TTC549 (cell line): ENCODE data around the gene DAPL1.
"Not testable (repeated sequence)": the region's sequence is repeated elsewhere in the genome, so short reads cannot be mapped to it uniquely, and the experiment has no call there.

Experiments used
- FAIRE-seq: peaks from 2 replicates; lab custom pipeline; 2012; peaks lifted over from hg19 to GRCh38; lab: Jason Lieb, UNC

The DAPL1 gene

DNA sequence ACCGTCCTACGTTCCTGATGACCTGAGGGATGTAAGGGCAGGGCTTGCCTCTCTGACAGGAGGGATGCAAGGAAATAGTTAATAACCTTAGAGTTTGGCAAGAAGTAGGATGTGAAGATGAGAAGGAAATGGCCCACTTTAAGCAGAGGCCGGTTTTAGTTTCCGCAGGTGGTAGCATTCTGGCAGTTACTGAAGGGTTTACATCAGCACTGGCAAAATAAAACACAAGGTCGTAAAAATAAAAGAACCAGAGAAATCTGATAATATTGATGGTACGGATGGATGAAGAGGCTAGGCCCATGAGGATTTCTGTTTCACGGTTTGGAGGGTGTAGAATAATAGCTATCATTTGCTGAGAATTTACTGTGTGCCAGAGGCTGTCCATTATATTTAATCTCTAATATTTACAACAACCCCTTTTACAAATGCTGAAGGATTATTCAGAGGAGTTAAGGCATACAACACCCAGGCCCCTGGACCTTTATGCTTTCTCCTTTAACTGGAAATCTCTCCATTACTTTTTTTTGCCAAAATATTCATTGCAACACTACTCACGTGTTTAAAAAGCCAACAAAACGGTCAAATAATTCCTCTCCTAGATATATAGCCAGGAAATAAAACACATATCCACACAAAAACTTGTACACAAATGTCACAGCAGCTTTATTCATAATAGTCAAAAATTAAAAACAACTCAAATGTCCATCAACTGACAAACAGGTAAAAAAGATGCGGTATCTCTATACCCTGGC is 28.5 kb downstream of the DAPL1 start:
- no peak for FAIRE-seq

DNA sequence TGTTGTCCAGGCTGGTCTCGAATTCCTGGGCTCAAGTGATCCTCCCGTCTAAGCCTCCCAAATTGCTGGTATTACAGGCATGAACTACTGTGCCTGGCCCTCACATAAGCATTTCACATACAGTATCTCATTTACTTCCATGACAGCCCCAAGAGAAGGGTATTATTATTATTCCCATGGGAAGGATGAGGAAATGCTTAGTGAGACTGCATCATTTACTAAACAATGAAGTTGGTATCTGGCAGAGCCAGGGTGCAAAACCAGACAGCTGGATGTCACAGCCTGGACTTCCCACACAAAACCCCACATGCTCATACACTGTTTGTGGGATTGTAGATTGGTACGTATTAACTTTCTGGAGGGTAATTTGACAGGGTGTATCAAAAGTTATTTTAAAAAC is 29.9 kb downstream of the DAPL1 start:
- no peak for FAIRE-seq

DNA sequence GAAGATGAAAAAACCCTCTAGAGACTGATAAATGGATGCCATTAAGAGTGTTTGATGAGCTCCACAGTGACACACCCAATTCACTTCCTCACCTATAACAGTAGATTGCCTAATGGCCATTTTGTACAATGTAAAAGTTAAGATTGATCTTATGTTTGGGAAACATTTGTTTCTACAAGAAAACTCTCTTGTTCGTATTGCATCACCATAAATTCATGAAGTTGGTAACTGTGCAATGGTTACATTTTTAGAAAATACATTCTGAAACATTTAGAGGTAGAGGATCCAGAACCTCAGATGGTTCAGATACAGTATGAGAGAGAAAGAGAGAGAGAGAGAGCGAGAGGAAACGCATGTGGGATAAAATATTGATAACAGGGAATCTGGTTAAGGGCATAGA is 31.8 kb downstream of the DAPL1 start:
- no peak for FAIRE-seq

DNA sequence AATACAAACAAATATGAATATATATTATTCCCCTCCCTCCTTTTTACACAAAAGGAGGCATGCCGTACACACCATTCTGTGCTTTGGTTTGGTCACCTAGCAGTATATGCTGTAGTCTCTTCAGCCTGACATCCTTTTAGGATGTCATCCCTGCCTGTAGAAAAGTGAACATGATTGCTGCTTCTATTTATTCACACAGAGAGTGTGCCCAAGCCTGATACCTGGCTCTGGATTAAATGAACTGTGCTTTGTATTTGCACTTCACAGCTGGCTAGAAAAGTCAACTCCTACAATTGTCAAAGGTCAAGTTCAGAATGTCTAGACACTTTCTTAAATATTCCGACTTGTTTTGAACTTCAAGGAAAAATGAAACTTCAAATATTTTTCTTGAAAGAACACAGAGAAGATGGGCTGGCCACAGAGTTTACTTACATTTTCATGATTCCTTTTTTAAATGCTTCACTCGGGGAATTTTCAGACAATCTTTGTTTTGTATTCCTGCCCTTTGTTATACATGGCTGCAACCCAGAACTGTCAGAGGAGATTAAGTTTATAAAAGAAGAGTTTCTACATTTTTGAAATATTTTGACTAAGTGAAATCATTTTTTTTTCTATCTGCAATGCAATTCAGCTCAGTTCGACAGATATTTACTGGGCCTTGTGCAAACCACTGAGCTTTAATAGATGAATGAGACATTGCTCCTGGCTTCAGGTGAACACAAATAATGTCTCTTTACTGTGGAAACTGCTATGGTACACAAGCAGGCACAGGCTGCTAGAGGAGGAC is 33.5 kb downstream of the DAPL1 start:
- no peak for FAIRE-seq

DNA sequence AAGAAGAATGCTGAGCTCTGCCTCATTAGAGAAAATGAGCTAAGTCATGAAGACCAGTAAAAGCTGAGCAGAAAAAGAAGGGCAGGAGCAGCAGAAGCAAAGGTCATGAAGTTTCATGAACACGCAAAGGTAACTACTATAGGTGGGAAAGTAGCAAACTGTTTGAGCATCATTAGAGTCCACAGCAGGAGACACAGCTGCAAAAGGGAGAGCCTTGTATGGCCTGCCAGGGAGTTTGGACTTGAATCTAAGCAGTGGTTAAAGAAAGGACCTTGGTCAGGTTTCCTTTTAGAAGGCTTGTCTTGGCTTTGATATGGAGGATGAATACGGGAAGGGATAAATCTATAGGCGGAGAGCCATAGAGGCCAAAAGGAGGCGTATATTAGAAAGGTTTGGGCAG is 34.0 kb downstream of the DAPL1 start:
- FAIRE-seq = no peak

DNA sequence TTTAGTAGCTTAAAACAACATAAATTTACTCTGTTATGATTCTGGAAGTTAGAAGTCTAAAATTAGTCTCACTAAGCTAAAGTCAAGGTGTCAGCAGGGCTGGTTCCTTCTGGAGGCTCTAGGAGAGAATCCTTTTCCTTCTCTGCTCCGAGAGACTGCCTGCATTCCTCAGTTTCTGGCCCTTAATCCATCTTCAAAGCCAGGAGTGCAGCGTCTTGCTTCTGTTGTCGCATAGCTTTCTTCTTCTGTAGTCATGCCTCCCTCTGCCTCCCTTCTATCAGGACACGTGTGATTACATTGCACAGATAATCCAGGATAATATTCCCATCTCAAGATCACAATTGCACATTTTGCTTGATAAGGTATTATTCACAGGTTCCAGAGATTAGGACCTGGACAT is 35.1 kb downstream of the DAPL1 start:
- no peak for FAIRE-seq

DNA sequence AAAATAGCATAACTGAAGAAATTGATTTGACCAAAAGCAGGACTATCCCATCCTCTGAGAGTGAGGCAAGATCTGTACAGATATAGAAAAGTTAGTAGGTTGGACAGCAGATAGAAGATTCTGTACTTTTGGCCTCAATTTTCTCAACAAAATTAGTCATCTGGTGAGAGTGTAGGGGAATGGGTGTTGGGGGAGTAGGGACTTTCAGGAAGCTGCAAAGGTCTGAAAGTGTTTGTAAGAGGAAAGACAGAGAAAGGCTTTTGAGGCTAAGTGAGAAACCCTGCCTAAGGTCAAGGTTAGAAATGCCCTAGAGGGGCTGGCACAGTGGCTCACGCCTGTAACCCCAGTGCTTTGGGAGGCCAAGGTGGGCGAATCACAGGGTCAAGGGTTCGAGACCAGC is 40.3 kb downstream of the DAPL1 start:
- FAIRE-seq = no peak

DNA sequence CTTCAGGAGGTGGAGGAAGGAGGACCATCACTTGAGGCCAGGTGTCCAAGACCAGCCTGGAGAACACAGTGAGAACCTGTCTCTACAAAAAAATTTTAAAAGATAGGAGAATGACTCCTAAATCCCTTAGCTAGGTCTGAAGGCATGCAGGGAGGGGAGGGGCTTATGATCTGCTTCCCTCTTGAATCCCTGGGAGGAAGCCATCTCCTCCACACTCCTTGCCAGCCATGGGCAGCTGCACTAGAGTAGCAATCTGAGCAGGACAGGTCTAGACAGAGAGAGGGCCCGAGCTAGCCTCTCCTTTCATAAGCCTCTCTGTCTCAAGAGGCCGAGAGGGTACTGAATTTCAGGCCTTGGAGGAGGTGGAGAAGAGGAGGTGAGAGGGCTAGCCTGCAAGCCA is 42.5 kb downstream of the DAPL1 start:
- no peak for FAIRE-seq

DNA sequence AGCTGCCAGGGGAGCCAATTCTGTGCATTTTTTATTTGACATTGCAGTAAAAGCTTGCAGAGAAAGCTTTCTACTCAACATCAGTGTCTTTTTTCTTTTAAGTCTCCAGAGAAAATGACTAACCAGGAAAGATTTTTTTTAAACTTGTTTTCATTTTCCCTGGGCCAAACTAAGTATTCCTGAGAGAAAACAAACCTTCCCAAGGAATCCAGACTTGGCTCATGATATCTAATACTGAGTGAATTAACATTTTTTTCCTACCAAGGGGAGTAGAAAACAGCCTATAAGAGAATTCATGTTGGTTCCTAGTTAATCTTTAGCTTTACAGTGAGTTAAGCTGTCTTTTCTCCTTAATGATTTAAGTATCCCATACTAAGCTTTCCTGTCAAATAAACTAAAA is 46.7 kb downstream of the DAPL1 start:
- FAIRE-seq = no peak

DNA sequence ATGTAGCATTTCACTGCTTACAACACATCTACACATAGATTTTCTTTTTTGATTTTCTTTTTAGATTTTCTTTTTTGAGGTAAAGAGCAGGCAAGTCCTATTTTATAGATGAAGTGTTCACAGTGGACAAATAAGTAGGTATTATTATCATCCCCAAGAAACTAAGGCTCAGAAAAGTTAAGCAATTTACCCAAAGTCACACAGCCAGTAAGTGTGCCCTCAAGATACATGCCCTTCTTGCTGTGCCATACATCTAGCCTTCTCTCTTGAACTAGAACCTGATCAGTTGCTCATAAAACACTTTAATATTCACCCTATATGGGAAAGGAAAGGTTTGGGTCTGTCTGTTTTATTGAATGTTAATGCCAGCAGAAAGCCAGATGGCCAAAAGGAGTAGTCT is 50.3 kb downstream of the DAPL1 start:
- no peak for FAIRE-seq

DNA sequence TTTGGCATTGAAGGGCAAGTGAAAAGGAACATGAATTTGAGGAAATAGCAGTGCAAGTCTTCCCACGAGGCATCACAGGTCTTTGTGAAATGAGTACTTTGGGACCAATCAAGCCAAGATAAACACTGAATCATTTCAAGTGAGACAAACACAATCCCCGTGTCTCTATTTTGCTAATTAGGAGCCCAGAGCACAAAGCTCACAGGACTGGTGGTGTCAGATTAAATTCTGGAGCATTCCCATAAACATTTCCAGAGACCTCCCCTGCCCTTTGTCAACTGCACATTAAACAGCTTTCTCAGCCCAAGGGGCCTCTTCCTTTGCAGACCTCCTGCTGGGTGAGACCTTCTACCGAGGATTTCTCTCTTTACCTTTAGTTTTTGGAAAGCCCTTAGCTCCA is 50.7 kb downstream of the DAPL1 start:
- no peak for FAIRE-seq

DNA sequence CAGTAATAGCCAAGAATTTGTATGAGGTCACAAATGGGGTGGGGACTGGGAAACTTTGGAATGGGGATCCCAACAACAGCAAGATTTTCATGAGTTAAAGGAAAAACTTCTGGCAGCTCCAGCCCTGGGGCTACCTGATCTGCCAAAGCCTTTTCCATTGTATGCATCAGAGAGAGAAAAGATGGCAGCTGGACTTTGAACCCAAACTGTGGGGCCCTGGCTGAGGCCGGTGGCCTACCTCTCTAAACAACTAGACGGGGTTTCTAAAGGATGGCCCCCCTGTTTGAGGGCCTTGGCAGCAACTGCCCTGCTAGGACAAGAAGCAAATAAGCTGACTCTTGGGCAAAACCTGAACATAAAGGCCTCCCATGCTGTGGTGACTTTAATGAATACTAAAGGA is 52.4 kb downstream of the DAPL1 start:
- not testable (repeated sequence) for FAIRE-seq

DNA sequence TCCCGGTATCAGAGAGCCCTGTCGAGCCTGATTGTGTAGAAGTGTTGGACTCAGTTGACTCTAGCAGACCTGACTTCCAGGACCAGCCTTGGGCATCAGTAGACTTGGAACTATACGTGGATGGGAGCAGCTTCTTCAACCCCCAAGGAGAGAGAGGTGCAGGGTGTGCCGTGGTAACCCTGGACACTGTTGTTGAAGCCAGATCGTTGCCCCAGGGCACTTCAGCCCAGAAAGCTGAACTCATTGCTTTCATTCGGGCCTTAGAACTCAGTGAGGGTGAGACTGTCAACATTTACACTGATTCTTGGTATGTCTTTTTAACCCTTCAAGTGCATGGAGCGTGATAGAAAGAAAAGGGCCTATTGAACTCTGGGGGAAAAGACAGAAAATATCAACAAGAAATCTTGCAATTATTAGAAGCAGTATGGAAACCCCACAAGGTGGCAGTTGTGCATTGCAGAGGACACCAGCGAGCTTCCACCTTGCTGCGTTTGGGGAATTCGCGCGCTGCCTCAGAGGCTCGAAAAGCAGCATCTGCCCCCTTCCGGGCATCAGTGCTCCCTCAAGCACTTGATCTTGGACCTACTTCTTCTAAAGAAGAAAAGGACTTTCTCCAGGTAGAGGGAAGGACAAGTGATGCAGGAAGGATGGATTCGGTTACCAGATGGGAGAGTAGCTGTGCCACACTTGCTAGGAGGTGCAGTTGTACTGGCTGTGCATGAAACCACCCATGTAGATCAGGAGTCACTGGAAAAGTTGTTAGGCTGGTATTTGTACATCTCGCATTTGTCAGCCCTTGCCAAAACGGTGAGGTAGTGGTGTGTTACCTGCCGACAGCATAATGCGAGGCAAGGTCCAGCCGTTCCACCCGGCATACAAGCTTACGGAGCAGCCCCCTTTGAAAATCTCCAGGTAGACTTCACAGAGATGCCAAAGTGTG is 53.2 kb downstream of the DAPL1 start:
- FAIRE-seq = not testable (repeated sequence)

DNA sequence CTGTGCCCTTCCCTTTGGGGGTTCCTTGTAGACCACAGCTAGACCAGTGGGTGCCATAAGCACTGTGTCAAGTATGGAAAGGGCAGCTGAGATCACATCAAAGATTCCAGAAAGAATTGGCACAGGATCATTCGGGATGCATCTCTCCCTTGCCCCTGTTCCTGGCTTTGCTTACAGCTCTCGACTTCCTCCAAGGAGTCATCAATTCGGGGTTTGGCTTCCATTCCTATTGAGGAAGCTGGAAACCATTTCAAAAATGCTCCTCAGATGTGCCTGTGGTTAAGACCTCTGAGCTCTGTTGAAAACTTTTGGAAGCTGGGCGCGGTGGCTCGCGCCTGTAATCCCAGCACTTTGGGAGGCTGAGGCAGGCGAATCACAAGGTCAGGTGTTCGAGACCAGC is 65.1 kb downstream of the DAPL1 start:
- not testable (repeated sequence) for FAIRE-seq

DNA sequence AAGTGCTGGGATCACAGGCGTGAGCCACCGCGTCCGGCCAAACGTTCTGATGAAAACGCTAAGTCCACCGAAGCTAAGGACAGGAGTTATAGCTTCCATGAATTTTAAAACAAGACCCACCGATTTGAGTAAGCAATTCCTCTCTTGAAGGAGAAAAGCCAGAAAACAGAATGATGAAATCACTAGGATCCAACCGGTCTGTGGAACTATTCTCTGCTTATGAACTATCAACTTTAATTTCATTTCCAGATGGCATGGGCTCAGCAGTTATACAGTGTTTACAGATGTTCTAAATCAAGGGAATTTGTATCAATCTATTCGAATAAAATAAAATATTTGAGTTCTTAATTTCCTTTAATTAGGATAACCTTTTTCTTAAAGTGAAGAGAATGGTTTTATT is 66.5 kb downstream of the DAPL1 start:
- FAIRE-seq = not testable (repeated sequence)

DNA sequence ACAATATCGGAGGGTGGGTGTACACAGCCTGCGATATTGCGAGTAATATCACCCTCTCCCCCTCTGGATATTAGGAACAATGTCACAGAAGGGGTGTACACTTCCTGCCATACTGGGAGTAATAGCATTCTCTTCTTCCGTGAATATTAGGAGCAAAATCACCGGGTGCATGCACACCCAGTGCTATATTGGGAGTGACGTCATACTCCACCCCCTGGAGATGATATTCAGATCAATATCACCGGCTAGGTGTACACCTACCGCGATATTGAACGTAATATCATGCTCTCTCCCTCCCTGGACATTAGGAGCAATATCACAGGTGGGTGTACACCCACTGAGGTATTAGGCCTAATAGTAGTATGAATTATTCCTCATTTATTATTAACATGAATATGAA is 70.4 kb downstream of the DAPL1 start:
- FAIRE-seq = not testable (repeated sequence)
